GM21515 (cell line): Measurements from ENCODE around the gene DDC.

ENCODE experiments used
- ATAC-seq: cut with Tn5 transposase; IDR thresholded peaks from one replicate; pipeline ENCODE4 v1.9.1; 2021; ENCODE audit not compliant: unreplicated experiment

DDC gene, protein sequence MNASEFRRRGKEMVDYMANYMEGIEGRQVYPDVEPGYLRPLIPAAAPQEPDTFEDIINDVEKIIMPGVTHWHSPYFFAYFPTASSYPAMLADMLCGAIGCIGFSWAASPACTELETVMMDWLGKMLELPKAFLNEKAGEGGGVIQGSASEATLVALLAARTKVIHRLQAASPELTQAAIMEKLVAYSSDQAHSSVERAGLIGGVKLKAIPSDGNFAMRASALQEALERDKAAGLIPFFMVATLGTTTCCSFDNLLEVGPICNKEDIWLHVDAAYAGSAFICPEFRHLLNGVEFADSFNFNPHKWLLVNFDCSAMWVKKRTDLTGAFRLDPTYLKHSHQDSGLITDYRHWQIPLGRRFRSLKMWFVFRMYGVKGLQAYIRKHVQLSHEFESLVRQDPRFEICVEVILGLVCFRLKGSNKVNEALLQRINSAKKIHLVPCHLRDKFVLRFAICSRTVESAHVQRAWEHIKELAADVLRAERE

DNA sequence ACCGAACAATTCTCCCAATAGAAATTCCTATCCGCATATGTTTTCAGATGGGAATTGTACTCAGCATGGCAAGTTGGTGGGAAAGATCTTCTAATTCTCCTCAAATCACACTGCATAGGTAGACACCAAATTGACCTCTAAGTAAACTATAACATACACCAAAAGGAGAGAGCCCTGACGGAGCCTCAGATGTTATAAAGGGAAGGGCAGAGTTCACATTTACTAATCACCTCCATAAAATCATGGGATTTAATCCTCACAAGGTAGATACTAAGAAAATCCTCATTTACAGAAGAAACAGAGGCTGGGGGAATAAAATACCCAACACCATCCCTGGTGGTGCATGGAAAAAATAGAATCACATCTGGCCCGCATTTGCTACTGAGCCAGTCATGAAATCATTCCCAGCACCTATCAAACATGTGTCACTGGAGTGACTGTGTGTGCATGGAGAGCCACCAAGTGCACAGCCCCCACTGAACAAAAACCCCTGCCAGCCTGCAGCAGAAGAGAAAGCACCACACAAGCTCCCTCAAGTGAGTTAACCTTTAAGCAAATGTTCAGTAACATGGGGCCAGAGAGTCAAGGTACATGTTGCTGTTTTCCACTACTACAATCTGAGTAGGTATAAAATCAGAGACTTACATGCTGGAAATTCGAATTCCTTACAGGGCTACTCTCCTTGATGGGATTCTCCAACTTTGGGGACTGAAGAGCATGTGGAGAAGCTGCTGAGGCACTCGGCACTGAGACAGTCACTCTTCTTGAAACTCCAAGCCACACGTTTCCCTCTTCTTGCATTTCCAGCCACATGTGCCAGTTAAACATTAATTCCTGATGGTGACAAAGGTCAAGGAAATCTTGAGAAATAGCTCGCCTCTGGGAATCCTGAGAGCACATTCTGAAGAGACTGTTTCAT, at the start of gene DDC:
TSS of gene DDC (minus strand) at position 766 of the 919 bp plus-strand sequence. CDS start 21,320 bp downstream, outside the sequence.
- no peak for ATAC-seq

DNA sequence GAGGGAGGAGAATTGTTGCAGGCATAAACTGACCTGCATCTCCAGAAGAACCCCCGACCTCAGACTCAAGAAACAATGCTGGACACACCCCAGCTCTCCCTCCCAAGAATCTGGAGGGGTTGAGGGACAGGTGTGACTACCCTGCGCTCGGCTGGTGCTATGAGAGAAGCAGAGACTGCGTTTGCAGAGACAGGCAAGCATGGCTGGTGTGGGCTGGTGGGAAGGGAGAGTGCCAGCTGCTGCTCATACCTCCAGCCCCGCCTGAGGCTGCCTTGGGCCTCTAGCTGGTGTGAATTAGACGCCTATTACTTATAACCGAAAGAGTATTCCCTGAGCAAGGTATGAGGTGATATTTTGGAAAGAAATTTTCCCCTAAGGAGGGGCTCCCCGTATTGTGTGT, 48.3 kb upstream of the DDC start:
- no peak for ATAC-seq

DNA sequence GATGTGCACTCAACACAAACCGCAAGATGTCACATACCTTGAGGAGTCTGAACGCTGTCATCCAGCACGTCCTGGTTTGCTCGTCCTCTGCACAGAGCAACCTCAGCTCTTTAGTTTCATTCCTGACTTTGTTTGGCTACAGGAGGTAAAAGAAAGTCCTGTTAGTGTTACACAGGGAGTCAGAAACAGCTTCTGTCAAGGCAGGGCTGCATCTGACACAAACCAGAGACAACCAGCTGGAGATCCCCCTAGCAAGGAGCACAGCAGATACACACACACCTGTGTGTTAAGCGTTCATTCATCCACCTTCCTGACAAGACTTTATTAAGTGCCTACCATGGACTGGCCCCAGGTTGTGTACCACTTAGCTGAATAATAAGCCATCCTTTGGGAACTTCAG, 47.5 kb upstream of the DDC start:
- ATAC-seq: no peak

DNA sequence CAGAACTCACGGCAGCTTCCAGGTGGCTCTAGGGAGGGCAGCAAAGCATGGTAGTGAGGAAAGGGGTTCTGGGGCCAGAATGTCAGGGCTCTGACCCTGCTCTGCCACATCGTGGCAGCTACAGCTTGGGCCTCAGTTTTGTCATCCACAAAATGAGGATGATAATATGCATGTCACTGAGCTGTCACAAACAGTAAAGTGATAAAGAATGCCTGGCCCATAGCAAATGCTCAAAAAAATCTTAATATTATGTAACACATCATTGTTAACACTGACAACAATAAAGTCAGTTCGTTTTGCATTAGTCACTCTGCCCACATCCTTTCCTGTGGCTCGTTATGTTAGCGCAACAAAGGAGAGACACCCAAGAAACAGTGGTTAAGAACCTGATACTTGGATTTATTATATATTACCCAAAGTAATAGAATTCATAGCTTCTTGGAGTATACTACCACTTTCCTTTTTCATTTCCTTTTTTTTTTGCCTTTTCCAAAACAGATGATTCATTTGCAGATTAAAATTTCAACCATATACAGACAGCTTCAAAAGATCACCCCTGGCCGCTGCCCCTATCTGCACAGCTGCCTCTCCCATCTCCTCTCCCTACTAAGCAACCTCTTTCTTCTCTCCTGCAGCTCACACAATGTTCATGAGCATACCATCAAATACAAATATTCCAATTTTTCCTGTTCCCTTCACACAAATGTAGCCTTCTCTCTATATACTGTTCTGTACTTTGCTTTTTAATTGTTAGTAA, 45.5 kb upstream of the DDC start:
- ATAC-seq: no peak

DNA sequence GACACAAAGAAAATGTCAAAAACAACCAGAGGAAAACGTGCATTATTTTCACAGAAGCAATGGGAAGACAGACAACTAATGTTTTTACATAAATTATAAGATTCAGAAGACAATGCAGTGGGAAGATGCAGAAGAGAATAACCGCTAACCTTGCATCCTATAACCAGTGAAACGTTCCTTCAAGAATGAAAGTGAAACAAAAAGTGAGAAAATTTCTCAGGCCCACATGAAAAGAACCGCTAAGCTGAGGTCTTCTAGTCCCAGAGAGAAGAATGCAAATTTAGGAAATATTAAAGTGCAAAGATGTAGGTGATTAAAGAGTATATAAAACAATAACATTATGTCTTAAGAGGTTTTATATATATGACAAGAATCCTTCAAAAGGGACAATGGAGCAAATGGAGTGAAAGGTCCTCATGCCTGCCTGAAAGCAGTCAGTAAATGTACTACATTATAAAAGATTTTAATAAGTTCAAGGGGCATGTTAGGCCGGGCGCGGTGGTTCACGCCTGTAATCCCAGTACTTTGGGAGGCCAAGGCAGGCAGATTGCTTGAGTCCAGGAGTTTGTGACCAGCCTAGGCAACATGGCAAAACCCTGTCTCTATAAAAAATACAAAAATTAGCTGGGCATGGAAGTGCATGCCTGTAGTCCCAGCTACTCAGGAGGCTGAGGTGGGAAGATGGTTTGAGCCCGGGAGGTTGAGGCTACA, 43.1 kb upstream of the DDC start:
- no peak for ATAC-seq

DNA sequence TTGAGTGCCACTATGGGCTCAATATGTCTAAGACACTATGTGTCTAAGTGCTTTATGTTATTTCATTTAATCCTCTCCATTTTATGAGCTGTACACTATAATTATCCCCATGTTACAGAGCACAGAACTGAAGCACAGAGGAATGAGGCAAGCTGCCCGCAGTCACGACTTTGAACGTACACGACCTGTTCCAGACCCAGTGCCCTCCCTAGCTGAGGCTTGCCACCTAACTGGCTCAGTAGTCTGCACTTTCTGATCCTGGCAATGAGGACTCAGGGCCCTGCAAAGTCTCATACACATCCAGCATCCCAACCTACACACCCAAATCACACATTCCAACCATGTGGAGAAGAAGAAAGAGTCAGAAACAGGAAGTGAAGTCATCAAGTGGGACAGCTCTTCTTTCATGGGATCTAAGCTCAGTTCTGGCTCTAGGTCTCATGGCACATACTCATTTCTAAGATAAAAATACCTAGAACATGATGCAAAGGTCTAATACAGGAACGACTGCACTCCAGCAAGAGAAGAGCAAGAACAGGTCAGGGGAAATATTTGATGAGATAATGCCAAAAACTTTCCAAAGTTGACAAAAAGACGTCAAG, 42.4 kb upstream of the DDC start:
- ATAC-seq: no peak

DNA sequence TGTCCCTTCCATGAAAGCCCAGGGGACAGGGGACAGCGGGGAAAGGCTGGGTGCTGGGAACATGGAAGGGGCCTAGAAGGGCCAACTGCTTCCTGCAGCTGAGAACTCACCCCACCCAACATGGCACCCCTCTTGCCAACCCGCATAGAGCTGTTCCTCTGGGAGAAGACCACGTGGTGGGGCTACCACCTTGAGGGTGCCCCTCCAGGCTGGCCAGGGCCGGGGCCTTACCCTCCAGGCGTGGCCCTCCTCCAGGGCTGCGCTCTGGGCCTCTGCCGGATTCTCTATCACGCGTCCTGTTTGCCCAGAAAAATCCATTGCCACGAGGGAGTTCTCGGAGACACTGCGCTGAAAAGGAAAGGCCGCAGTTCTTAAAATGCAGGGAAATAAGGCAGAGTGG, 39.9 kb upstream of the DDC start:
- no peak for ATAC-seq

DNA sequence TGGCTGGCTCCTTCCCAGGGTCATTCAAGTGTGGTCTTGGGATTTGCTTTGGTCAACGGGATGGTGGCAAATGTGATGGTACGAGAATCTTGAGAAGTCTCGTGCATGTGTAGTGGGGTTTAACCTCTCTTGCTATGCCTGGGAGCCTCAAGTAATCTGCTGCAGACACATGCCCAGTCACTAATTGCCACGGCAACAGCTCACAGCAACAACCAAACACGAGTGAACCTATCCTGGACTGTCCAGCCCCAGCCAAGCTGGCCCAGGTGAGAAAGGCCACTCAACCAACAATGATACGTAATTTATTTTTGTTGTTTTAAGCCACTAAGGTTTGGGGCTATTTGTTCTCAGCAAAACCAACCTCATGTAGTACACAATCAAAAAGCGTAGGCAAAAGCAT, 38.1 kb upstream of the DDC start:
- no peak for ATAC-seq

DNA sequence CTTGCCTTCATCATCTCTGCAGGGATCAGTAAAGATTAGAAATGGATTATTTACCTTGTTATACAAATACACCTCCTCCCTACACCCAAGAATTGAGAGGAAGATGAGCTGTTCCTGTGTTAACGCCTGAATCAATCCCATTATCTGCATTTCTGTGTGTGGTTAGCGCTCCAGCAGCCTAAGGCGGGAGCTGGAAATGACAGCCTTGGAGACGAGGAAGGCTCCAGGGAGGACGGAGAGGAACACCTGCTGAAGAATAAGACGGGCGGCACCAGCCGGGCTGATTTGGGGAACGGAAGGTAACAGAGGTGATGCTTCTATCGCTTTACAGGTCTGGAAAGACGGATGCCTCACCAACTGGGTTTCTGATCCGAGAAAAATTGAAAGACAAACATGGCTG, 34.2 kb upstream of the DDC start:
- ATAC-seq: no peak

DNA sequence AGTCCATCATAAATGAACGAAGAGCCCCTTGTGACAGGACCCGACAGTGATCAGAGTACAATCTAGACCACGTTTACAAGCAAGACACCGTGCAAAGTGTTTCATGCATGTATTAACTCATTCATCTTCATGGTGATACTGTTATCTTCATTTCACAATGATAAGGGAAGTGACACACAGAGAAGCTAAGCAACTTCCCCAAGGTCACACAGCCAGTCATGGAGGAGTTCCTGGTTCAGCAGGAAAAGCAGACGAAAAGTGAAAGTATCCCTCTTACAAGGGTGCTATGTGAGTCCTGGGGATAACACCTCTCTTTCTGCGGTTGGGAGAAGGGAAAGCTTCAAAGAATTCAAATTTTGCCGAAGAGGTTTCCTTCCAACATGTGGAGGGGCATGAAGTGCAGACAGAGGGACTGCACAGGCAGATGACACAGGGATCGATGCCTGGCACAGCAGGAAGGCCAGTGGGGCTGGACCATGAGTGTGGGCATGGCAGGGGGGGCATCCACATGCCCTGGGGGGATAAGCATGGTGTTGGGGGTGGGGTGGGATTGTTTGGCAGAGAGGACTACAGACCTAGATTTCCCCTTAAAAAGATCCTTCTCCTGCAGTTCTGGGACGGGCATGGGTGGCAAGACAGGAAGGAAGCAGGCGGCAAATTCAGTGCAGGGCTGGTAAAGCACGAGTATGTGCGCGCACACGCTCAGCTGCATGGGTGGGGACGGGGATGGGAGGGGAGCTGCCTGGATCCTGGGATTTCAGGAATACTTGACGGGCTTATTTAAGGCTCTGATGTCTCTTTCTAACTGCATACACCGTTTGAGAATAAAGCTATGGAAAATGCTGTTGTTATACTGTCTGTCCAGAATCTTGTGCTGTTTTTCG, 33.5 kb upstream of the DDC start:
- ATAC-seq: no peak

DNA sequence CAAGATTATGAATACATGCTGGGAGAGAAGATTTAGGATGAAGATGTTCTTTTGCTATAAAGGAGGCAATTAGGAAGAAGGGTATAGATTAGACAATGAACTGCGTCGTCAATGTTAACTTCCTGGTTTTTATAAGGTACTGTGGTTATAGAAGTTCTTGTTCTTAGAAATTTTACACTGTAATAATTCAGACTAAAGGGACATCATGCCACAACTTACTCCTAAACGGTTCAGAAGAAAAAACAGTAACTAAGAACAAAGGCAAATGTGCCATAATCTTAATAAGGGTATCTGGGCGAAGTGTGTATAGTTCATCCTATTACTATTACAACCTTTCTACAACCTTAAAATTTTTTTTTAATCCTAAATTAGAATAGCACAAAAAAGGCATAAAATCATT, 31.3 kb upstream of the DDC start:
- ATAC-seq: no peak

DNA sequence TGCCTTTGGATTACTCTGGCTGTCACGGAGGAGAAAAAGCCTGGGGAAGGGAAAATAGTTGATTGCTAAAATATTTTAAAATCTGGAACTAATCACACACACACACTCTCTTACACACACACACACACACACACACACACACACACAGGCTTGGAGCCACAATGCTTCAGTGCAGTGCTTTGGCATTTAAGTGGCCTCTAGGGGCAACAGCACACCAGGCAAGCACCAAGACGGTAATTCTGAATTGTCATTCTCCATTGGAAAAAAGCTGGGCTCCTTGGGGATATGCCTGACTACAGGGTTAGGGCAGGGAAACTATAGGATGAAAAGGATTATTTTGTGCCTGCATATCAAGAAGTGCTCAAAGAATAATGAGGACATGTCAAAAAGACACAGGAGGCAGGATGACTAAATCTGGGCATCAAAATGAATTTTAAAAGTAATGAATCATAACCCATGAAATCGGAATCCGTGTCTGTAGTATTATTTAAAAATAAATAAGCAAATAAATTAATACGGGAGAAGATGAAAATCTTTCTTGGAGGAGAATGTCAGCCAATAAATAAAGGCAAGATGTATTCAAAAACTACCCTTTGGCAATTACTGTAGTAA, 30.4 kb upstream of the DDC start:
- peak; percentile 29 for ATAC-seq

DNA sequence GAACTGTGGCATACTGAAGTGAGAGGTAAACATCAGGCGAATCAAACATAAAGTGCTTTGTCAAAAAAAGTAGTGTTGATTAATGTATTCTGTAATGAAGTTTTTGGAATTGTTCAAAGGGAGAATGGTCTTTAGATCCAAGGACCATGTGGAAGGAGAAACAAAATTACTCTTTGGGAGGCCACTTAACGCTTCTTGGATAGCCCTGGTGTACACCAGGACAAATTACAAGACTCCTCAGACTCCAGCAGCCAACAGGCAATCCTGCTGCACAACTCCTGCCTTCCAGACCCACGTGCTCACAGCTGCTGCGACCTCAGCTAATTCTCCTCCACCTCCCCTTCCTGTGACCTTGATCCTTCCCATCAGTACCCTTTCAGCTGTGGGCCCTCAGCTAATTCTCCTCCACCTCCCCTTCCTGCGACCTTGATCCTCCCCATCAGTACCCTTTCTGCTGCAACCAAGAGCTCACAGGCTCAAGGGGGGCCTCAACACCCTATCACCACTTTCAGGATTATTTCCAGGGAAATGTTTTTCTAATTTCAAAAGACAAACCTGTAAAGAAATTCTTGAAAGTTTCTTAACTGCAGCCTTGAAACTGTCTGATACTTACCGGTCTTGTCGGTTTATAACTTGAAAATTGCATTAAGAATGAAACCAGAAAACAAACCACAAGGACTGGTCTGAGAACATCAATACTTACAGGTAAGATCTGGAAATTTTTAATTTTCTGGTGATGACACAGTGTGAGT, 29.7 kb upstream of the DDC start:
- peak; percentile 44 for ATAC-seq

DNA sequence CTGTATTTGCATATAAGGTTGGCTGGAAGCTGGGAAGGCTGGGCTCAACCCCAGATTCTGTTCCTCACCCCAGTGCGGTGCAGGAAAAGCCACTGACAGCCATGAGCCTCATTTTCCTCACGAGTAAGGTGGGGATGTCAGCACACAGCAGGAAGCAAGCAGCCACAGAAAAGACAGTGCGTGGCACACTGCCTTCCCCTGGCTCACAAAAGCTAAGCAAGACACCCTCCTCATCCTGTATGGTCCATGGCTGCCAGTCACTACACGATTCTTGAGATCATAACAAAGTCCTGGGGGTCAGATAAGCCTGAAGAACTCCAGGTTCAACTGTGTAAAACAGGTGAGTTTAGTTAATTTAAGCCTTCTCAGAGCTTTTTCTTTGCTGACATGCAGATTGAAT, 28.9 kb upstream of the DDC start:
- no peak for ATAC-seq

DNA sequence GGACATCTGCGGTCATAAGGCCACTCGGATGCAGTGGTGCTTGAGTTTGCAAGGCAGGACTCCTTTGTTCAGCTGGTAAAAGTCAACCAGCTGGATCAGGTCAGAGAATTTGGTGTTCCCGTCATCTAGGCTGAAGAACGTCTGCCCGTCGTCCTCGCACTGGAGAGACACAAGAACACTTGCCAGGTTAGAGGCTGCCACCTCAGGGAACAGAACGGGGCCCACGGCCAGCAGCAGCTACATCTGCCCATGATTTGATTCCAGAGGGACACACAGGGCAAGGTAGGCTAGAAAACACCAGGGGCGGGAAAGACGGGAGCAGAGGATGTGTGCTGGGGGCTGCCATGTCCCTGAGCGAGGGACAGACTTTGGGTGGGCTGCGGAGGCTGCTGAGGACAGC, 27.7 kb upstream of the DDC start:
- no peak for ATAC-seq

DNA sequence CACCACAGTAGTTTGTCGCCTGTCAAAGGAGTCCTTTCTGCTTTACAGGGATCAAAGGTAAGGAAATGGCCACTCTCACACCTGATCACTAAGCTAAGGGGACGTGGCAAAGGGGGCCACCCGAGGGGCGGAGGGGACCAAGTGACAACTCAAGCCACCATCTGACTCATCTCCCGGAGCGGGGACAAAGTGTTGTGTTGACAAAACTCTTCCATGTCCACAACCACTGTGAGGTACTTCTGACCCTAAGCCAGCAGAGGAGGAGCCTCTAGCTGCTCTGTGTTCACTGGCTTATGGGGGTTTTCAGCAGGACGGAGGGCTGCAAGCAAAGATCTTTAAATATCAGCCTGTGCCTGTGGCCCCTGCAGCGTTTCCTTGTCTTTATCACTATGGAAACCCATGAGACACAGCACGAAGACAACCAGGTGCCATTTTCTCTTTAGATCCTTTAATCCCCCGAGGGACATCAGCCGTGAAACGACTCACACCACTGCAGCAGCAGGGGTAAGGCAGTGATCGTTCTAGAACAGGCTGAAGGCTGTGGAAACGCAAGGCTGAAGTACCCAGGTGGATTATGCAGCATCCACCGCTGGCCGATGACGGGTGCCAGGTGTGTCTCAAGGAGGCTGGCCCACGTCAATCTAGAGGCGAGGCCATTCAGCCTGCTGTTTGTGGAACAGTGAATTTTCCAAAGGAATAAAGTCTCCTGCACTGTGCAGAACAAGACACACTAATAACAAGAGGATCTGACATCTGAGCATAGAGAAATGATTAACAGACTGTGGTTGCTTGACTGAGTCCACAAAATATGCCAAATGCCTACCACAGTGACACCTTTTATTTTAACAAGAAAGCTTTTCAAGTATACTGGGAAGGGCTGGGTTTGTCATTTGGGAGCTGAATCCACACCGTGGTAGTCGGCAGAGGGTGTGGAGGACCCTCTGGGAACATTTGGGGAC, 26.6 kb upstream of the DDC start:
- peak; percentile 44 for ATAC-seq

DNA sequence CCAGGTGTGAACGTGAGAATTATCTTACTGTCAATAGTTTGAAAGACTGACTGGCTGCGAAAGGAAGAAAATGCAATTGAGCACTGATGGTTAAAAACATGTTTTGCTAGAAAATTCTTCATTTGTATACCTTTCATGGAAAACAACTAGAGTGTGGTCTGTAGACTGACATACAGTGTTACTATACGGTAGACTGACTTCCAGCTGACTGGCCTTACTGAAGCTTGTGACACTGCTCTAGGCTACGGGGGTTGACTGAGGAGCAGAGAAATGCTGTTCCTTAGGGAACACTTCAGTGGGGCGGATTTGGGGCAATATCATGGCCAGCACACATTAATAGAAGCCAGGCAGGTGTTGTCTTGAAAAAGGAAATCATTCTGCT, 25.9 kb upstream of the DDC start:
- no peak for ATAC-seq
